HepG2 (cell line): Measurements from ENCODE around the gene OSBPL3. TPM values are rescaled to one million over a fixed set of nuclear protein-coding genes. Genes with fewer than 3 reads are reported as not detected.

ENCODE experiments used
- ATAC-seq: fragments of 200-7000 bp; cut with Tn5 transposase; 3 replicates; pipeline ENCODE4 v1.9.1; 2020; ENCODE audit warnings: mild to moderate bottlenecking, moderate library complexity
- BruUV-seq: library from RNA; stranded (reverse); fragments of 400-500 nt; replicated peaks from 2 replicates; lab custom pipeline; 2021; lab: Mats Ljungman, UMichigan
- CTCF ChIA-PET: fragments of 300-600 bp; formaldehyde crosslinking; extraction: SDS; loops from one replicate; lab custom pipeline; 2021; ENCODE audit warnings: low total read pairs, inconsistent platforms, low intra/inter-chr PET ratio; lab: Yijun Ruan, JAX
- POLR2A ChIA-PET: fragments of 350-600 bp; sonication (Branson Sonifier 250); formaldehyde crosslinking; loops from one replicate; lab custom pipeline; 2020; ENCODE audit warnings: antibody characterized with exemption, inconsistent platforms; lab: Yijun Ruan, JAX
- DNase-seq: peaks from one replicate; pipeline ENCODE4 v3.0.0-alpha.2; 2015; ENCODE audit warnings: low spot score
- FAIRE-seq: peaks from 3 replicates; lab custom pipeline; 2011; peaks lifted over from hg19 to GRCh38; lab: Jason Lieb, UNC
- H2AFZ ChIP-seq: one replicate; pipeline ENCODE4 v1.6.1; 2011; ENCODE audit warnings: low read length, inconsistent platforms
- H3K27ac ChIP-seq: fragments of 300-600 bp; 3 replicates; pipeline ENCODE4 v1.8.0; 2011; ENCODE audit warnings: mixed run types, mild to moderate bottlenecking, mixed read lengths, low read length, inconsistent platforms; ENCODE audit not compliant: insufficient read depth; ENCODE audit errors: extremely low read length
- H3K27me3 ChIP-seq, 2 experiments: fragments of 200-600 bp in 1 of 2; 2 replicates in 1 of 2; 3 replicates in 1 of 2; pipeline versions ENCODE4 v1.6.0 to v1.8.0; 2011; ENCODE audit warnings: low read length in 2 of 2, mild to moderate bottlenecking in 2 of 2, moderate library complexity in 2 of 2, inconsistent platforms in 1 of 2; ENCODE audit not compliant: insufficient read depth in 2 of 2, control insufficient read depth in 1 of 2
- H3K36me3 ChIP-seq, 2 experiments: fragments of 200-600 bp in 1 of 2; replicated peaks in 1 of 2; 2 replicates in 1 of 2; 3 replicates in 1 of 2; pipeline versions ENCODE4 v1.5.1 to v1.8.0; 2011; ENCODE audit warnings: low read length in 2 of 2, inconsistent platforms in 1 of 2; ENCODE audit not compliant: insufficient read depth in 2 of 2, control insufficient read depth in 1 of 2
- H3K4me1 ChIP-seq: 2 replicates; pipeline ENCODE4 v1.5.1; 2012; ENCODE audit warnings: low read length, inconsistent platforms; ENCODE audit not compliant: insufficient read depth
- H3K4me2 ChIP-seq: 2 replicates; pipeline ENCODE4 v1.6.0; 2011; ENCODE audit warnings: low read depth, low read length, inconsistent platforms
- H3K4me3 ChIP-seq, 3 experiments: fragments of 200-600 bp in 1 of 3; sonication (generic), shearing (Covaris generic) in 1 of 3; replicated peaks in 1 of 3; 2 replicates each; pipeline ENCODE4 v1.5.1; 2011 to 2016; ENCODE audit warnings: low read length in 3 of 3, inconsistent platforms in 2 of 3, low read depth in 2 of 3, mild to moderate bottlenecking in 2 of 3, control low read depth in 1 of 3, mixed read lengths in 1 of 3; ENCODE audit not compliant: insufficient read depth in 1 of 3
- H3K79me2 ChIP-seq: one replicate; pipeline ENCODE4 v1.6.1; 2011; ENCODE audit warnings: low read length, inconsistent platforms; ENCODE audit not compliant: insufficient read depth
- H3K9ac ChIP-seq: 2 replicates; pipeline ENCODE4 v1.6.0; 2011; ENCODE audit warnings: mild to moderate bottlenecking, low read depth, low read length, inconsistent platforms; ENCODE audit not compliant: insufficient read depth
- H3K9me3 ChIP-seq: 2 replicates; pipeline ENCODE4 v1.5.1; 2012; ENCODE audit warnings: mild to moderate bottlenecking, low read length
- H4K20me1 ChIP-seq: 2 replicates; pipeline ENCODE4 v1.6.0; 2011; ENCODE audit warnings: inconsistent platforms, mild to moderate bottlenecking, low read length, moderate library complexity; ENCODE audit not compliant: insufficient read depth
- ZNF530 ChIP-seq: sonication (generic); formaldehyde crosslinking; IDR thresholded peaks from 2 replicates; pipeline ENCODE4 v1.5.0; 2020; ENCODE audit warnings: low read depth, mild to moderate bottlenecking, missing genetic modification reagents
- ZNF569 ChIP-seq: sonication (generic); formaldehyde crosslinking; IDR thresholded peaks from 2 replicates; pipeline ENCODE4 v1.5.0; 2020; ENCODE audit warnings: mild to moderate bottlenecking, missing genetic modification reagents, moderate library complexity, borderline replicate concordance
- ZNF878 ChIP-seq: sonication (generic); formaldehyde crosslinking; IDR thresholded peaks from 2 replicates; pipeline ENCODE4 v1.8.1; 2023; ENCODE audit warnings: mild to moderate bottlenecking, missing genetic modification reagents, moderate library complexity
- WGBS: methylation state at CpG from one replicate; pipeline ENCODE4 v1.1.6; 2017; ENCODE audit warnings: low lambda C conversion rate; 5-methylcytosine and 5-hydroxymethylcytosine counted together
- in situ Hi-C: cut with HindIII; loops from 2 replicates; pipeline ENCODE4 v1.10.0; 2017; ENCODE audit warnings: low pct_unique_long_range_greater_than_20kb; ENCODE audit not compliant: extremely low pct_ligation_motif_present
- intact Hi-C: fragments of 100-400 bp; cut with micrococcal nuclease; formaldehyde crosslinking; loops from one replicate; pipeline ENCODE4 v1.10.0; 2022; ENCODE audit not compliant: unreplicated experiment
- polyA plus RNA-seq, 8 experiments: library from polyadenylated mRNA; depleted of rRNA in 3 of 8; stranded (reverse) in 7 of 8; unstranded in 1 of 8; fragments of >200 nt; fragmentation: Illumina TruSeq in 4 of 8; extraction: Trizol in 4 of 8; gene quantifications; 2 replicates each; pipeline versions ENCODE4 v1.2.1 to v1.2.3, GENCODE V29; 2011 to 2016; ENCODE audit warnings: low read depth in 4 of 8, missing spikeins in 1 of 8, mixed read lengths in 1 of 8; ENCODE audit not compliant: insufficient read depth in 1 of 8
- total RNA-seq, 5 experiments: library from RNA; depleted of rRNA; stranded (reverse); fragments of >200 nt; fragmentation: Illumina TruSeq; extraction: Trizol; gene quantifications; 2 replicates each; pipeline ENCODE4 v1.2.3, GENCODE V29; 2016; ENCODE audit warnings: low read depth in 1 of 5
- TF ChIP-seq, protein P1 (sequence below): sonication (generic); formaldehyde crosslinking; conservative IDR thresholded peaks from 2 replicates; pipeline ENCODE4 v1.4.0; 2020; ENCODE audit warnings: mild to moderate bottlenecking, missing genetic modification reagents, moderate library complexity
- TF ChIP-seq, protein P2 (sequence below): sonication (generic); formaldehyde crosslinking; IDR thresholded peaks from 2 replicates; pipeline ENCODE4 v1.5.0; 2020; ENCODE audit warnings: mild to moderate bottlenecking, missing genetic modification reagents

OSBPL3 gene
- total and polyA plus RNA-seq, 2 of the 13 experiments (the other 11 are each of a cell fraction or from before 2014, with no cell fraction given): 8.8 to 28.9 TPM

DNA sequence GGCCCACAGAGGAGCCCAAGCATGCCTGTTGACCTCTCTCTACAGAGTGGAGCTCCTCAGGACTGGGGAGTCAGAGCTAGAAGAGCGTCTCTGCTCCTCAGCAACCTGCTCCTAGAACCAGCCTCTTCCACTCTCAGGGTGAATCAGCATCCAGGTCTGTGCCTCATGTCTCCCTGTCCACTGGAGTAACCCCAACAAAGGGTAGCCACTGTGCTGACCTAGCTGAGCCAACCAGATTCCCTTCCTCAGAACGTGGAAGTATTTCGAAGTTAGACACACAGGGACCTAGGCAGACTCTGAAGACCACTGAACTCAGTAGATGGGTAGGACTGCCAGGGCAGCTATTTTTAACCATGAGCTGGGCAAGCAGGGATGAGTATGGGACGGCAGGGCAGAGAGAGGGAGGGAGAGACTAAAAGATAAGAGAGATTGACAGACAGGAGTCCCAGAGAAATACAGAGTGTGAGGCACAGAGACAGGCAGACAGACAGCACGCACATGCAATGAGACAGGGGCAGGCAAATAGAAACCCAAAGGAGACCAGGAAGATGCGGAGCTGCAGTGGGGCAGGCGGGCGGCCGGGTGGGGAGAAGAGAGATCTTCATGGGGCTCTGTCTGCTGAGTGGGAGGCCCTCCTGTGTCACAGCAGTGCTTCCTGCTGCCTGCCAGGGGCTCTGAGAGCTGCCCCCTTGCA, 56.7 kb downstream of the OSBPL3 start:
- no peak for TF ChIP-seq ZNF878 (CRISPR knock-in tag)
- TF ChIP-seq, protein P1, sequence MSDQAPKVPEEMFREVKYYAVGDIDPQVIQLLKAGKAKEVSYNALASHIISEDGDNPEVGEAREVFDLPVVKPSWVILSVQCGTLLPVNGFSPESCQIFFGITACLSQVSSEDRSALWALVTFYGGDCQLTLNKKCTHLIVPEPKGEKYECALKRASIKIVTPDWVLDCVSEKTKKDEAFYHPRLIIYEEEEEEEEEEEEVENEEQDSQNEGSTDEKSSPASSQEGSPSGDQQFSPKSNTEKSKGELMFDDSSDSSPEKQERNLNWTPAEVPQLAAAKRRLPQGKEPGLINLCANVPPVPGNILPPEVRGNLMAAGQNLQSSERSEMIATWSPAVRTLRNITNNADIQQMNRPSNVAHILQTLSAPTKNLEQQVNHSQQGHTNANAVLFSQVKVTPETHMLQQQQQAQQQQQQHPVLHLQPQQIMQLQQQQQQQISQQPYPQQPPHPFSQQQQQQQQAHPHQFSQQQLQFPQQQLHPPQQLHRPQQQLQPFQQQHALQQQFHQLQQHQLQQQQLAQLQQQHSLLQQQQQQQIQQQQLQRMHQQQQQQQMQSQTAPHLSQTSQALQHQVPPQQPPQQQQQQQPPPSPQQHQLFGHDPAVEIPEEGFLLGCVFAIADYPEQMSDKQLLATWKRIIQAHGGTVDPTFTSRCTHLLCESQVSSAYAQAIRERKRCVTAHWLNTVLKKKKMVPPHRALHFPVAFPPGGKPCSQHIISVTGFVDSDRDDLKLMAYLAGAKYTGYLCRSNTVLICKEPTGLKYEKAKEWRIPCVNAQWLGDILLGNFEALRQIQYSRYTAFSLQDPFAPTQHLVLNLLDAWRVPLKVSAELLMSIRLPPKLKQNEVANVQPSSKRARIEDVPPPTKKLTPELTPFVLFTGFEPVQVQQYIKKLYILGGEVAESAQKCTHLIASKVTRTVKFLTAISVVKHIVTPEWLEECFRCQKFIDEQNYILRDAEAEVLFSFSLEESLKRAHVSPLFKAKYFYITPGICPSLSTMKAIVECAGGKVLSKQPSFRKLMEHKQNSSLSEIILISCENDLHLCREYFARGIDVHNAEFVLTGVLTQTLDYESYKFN (CRISPR knock-in tag): no peak
- no peak for TF ChIP-seq ZNF530 (CRISPR knock-in tag)
- no peak for TF ChIP-seq ZNF569 (CRISPR knock-in tag)
- TF ChIP-seq, protein P2, sequence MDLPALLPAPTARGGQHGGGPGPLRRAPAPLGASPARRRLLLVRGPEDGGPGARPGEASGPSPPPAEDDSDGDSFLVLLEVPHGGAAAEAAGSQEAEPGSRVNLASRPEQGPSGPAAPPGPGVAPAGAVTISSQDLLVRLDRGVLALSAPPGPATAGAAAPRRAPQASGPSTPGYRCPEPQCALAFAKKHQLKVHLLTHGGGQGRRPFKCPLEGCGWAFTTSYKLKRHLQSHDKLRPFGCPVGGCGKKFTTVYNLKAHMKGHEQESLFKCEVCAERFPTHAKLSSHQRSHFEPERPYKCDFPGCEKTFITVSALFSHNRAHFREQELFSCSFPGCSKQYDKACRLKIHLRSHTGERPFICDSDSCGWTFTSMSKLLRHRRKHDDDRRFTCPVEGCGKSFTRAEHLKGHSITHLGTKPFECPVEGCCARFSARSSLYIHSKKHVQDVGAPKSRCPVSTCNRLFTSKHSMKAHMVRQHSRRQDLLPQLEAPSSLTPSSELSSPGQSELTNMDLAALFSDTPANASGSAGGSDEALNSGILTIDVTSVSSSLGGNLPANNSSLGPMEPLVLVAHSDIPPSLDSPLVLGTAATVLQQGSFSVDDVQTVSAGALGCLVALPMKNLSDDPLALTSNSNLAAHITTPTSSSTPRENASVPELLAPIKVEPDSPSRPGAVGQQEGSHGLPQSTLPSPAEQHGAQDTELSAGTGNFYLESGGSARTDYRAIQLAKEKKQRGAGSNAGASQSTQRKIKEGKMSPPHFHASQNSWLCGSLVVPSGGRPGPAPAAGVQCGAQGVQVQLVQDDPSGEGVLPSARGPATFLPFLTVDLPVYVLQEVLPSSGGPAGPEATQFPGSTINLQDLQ (CRISPR knock-in tag): no peak
- intact Hi-C loops (no loop called here), in situ Hi-C loops (no loop called here)
- Histone ChIP-seq H3K9me3 (no peaks in the 10 kb centered on the region), H3K36me3 (no peaks in the 10 kb centered on the region; a peak in 1 of 5 replicates), H3K4me1 (peaks cover 34% of the 10 kb centered on the region), H3K27me3 (no peaks in the 10 kb centered on the region), H4K20me1 (no peaks in the 10 kb centered on the region), H3K27ac (no peak overlapping the region), H3K9ac (no peak overlapping the region), H3K4me2 (no peak overlapping the region), H3K4me3 (no peak overlapping the region), H2AFZ (no peak overlapping the region), H3K79me2 (peaks cover 62% of the 10 kb centered on the region)
- BruUV-seq: no TSS peak
- POLR2A ChIA-PET: interaction anchor here (1.3 kb wide), 1 partner anchor 202 kb away, joined by 3 read pairs; the partner anchor contains the start of gene CYCS
- ATAC-seq (peak; percentile 63), DNase-seq (no peak), FAIRE-seq (no peak)
- 92% methylated on average over 9 of the region's 9 CpGs for WGBS
- CTCF ChIA-PET: no interaction called here
